Tibial artery (tissue), 4 donors: ENCODE data around the gene DLGAP1.

ENCODE experiments used
- DNase-seq, 2 donors: peaks; one replicate each; pipeline ENCODE4 v3.0.0-alpha.2; 2019
- H3K27ac ChIP-seq, 2 donors: fragments of 200-600 bp; sonication (generic) in 1 of 2; 1 replicate in 1 of 2; 2 replicates in 1 of 2; pipeline ENCODE4 v1.5.1; 2018 to 2019; ENCODE audit warnings: mild to moderate bottlenecking in 1 of 2
- H3K27me3 ChIP-seq, 2 donors: fragments of 200-600 bp; sonication (generic) in 1 of 2; one replicate each; pipeline versions ENCODE4 v1.5.1 to v1.6.0; 2016 to 2019
- H3K36me3 ChIP-seq, 3 donors: fragments of 200-600 bp; sonication (generic) in 2 of 3; one replicate each; pipeline ENCODE4 v1.5.1; 2016 to 2019; ENCODE audit warnings: mild to moderate bottlenecking in 2 of 3
- H3K4me1 ChIP-seq, 4 donors: fragments of 200-600 bp; sonication (generic) in 2 of 4; 1 replicate in 3 of 4; 2 replicates in 1 of 4; pipeline ENCODE4 v1.5.1; 2016 to 2019
- H3K4me3 ChIP-seq, 2 donors: fragments of 200-600 bp; sonication (generic) in 1 of 2; 1 replicate in 1 of 2; 2 replicates in 1 of 2; pipeline ENCODE4 v1.5.1; 2018 to 2019; ENCODE audit warnings: mild to moderate bottlenecking in 2 of 2
- H3K9me3 ChIP-seq, 3 donors: fragments of 200-600 bp; sonication (generic) in 1 of 3; one replicate each; pipeline ENCODE4 v1.5.1; 2016 to 2019
- intact Hi-C: fragments of 100-400 bp; cut with DNase I; formaldehyde crosslinking; loops from one replicate; pipeline ENCODE4 v1.15.0; 2023; ENCODE audit warnings: low total_unique reads
- TF ChIP-seq, protein P1 (sequence below), 2 experiments: fragments of 200-600 bp in 1 of 2; fragments of 450-650 bp in 1 of 2; IDR thresholded peaks; one replicate each; pipeline ENCODE4 v1.5.1; 2017 to 2019; ENCODE audit warnings: antibody characterized with exemption in 2 of 2, mild to moderate bottlenecking in 1 of 2, moderate library complexity in 1 of 2

The DLGAP1 gene

DNA sequence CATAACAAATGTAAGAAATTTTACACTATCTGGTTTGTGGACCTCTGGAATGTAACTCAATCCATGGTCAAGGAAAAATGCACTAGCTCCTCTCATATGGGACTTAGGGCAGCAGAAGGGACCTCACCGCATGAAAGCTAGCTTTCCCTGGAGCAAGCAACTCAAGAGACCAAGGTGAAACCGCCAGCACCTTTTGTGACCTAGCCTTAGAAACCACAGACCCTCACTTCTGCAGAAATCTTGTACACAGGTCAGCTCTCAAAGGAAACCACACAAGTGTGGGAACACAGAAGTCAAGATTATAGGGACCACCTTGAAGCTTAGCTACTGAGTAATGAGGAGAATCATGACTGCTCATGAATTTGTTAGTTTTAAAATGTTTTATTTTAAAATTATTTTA, 222.5 kb downstream of the DLGAP1 start:
- intact Hi-C loops, result no loop called here
- H3K9me3 ChIP-seq, result no peaks in the 10 kb centered on the region
- no peaks in the 10 kb centered on the region for H3K27me3 ChIP-seq
- no peak for DNase-seq
- H3K27ac ChIP-seq, result no peak overlapping the region
- H3K4me1 ChIP-seq, result no peaks in the 10 kb centered on the region
- H3K4me3 ChIP-seq, result no peak overlapping the region
- H3K36me3 ChIP-seq, result no peaks in the 10 kb centered on the region
- TF ChIP-seq, protein P1, sequence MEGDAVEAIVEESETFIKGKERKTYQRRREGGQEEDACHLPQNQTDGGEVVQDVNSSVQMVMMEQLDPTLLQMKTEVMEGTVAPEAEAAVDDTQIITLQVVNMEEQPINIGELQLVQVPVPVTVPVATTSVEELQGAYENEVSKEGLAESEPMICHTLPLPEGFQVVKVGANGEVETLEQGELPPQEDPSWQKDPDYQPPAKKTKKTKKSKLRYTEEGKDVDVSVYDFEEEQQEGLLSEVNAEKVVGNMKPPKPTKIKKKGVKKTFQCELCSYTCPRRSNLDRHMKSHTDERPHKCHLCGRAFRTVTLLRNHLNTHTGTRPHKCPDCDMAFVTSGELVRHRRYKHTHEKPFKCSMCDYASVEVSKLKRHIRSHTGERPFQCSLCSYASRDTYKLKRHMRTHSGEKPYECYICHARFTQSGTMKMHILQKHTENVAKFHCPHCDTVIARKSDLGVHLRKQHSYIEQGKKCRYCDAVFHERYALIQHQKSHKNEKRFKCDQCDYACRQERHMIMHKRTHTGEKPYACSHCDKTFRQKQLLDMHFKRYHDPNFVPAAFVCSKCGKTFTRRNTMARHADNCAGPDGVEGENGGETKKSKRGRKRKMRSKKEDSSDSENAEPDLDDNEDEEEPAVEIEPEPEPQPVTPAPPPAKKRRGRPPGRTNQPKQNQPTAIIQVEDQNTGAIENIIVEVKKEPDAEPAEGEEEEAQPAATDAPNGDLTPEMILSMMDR (IDR thresholded peaks at IDR 0.05), result no peak

DNA sequence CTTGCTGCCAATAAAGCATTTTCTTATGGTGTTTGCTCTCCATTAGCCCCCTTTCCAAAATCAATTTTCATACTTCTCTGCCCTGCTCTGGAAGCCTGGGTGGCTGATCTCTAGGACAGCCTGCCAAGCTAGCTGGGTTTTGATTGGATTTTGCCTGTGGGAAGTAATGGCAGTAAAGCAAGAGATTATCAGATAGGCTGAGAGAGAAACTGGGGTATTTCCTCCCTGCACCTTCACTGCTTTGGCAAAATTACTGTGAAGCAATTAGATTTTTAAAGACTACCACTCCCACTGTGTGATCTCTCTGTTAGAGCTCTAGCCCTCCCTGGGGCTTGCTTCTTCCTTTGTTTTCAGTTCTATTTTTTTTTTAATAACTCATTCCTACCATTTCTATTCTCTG, 223.8 kb downstream of the DLGAP1 start:
- Histone ChIP-seq H3K9me3 (no peaks in the 10 kb centered on the region), H3K27ac (no peak overlapping the region), H3K27me3 (no peaks in the 10 kb centered on the region), H3K4me1 (no peaks in the 10 kb centered on the region), H3K4me3 (no peak overlapping the region), H3K36me3 (no peaks in the 10 kb centered on the region)
- intact Hi-C loops, result no loop called here
- TF ChIP-seq, protein P1 (IDR thresholded peaks at IDR 0.05), result no peak
- no peak for DNase-seq

DNA sequence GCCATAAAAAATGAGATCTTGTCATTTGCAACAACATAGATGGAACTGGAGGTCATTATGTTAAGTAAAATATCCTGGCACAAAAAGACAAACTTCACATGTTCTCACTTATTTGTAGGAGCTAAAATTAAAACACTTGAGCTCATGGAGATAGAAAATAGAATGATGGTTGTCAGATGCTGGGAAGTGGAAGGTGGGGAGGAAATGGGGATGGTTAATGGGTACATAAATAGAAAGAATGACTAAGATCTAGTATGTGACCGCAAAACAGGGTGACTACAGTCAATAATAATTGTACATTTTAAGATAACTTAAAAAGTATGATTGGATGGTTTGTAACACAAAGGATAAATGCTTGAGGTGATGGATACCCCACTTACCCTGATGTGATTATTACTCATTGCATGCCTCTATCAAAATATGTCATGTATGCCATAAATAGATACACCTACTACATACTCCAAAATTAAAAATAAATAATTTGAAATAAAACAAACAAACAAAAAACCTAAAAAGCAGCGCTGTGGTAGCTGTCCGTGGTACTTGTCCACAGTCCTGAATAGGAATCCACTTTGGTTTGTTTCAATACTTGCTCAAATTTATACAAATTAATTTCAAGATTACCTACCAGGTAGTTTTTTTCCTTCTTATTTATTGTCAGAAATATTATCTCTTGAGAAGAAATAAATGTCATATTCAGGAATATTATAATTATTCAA, 224.5 kb downstream of the DLGAP1 start:
- H3K4me1 ChIP-seq, result no peaks in the 10 kb centered on the region
- H3K9me3 ChIP-seq, result no peaks in the 10 kb centered on the region
- no peaks in the 10 kb centered on the region for H3K27me3 ChIP-seq
- H3K4me3 ChIP-seq, result no peak overlapping the region
- TF ChIP-seq, protein P1 (IDR thresholded peaks at IDR 0.05), result no peak
- H3K27ac ChIP-seq, result no peak overlapping the region
- intact Hi-C loops, result no loop called here
- H3K36me3 ChIP-seq, result no peaks in the 10 kb centered on the region
- DNase-seq, result no peak

DNA sequence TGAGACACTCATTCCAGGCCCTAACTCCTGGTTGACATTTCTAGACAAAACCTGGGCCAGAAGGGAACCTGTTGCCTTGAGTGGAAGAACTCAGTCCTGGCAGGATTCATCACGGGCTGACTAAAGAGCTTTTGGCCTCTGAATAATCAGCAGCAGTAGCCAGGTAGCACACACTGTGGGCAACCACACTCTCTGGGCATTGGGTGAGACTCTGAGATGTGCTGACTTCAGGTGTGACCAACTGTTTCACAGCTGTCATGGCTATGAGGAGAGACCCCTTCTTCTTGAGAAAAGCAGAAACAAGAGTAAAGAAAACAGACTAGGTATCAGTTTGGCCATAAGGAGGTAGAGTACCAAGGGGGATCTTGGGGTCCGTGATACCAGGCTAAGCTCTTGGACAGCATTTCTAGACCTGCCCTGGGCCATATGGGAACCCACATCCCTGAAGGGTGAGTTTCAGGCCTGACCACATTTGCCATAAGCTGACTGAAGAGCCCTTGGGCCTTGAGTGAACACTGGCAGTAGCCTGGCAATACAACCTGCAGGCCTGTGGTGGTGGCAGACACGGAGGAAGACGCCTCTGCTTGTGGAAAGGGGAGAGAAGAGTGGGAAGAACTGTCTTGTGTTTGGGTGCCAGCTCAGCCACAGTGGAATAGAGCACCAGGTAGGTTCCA, 230.9 kb downstream of the DLGAP1 start:
- Histone ChIP-seq H3K4me3 (no peak overlapping the region), H3K36me3 (no peaks in the 10 kb centered on the region), H3K27ac (no peak overlapping the region), H3K9me3 (no peaks in the 10 kb centered on the region), H3K27me3 (no peaks in the 10 kb centered on the region), H3K4me1 (no peaks in the 10 kb centered on the region)
- DNase-seq, result no peak
- TF ChIP-seq, protein P1 (IDR thresholded peaks at IDR 0.05), result no peak
- intact Hi-C loops, result no loop called here

DNA sequence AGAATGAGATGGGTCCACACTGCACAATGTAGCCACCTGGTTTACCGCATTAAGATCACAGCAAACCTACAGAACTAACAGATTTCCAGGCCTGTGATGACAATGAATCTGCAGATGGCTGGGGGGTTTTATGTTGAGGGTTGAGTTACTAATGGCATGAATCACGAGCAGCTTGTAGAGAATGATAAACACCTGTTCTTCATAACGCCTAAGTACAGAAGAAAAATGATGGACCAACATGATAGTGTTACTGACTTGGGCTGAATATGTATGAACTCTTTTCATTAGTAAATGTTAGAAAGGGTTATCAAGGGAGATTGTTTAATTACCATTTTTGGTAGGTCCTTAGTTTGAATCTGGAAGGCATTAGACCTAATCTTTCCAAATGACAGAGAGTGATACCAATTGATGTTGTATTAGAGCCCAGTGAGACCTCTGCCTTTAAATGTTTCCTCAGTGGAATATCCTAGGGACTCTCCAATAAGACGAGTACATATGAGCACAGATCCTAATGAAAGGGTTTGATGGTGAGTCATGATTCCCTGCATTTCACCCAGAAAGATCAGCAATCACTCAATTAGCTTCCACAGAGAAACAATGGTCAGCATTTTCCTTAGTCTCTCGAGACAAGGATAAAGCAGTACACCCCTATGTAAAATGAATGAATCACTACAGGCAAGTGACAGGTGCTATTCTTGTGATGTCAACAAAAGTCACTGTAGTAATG, 243.8 kb downstream of the DLGAP1 start:
- H3K27ac ChIP-seq, result no peak overlapping the region
- no peaks in the 10 kb centered on the region for H3K36me3 ChIP-seq
- TF ChIP-seq, protein P1 (IDR thresholded peaks at IDR 0.05), result no peak
- H3K4me3 ChIP-seq, result no peak overlapping the region
- no peaks in the 10 kb centered on the region for H3K9me3 ChIP-seq
- no peaks in the 10 kb centered on the region for H3K27me3 ChIP-seq
- no peak for DNase-seq
- intact Hi-C loops, result no loop called here
- H3K4me1 ChIP-seq, result peaks cover 0 to 5% (median 0%) of the 10 kb centered on the region in 4 donors
